ENCODE results near the gene CAPN14. TPM values are rescaled to one million over a fixed set of nuclear protein-coding genes. Genes with fewer than 3 reads are reported as not detected.

The CAPN14 gene
- total RNA-seq, 2 donors from 2014 or later, result 0.60 to 0.65 TPM

GRCh38 chr2:31227711-31228125 is 10.4 kb upstream of the CAPN14 start:
- H3K9me3 Mint-ChIP-seq, result no peaks in the 10 kb centered on the region
- ATAC-seq (replicated peaks in 1 of 2) (no peak), DNase-seq (no peak)
- H3K4me1 Mint-ChIP-seq (ENCODE audit: low read depth), result no peaks in the 10 kb centered on the region
- no peak overlapping the region for H3K27ac Mint-ChIP-seq
- H3K36me3 Mint-ChIP-seq (ENCODE audit: insufficient read depth in 2 of 2), result no peaks in the 10 kb centered on the region
- peaks cover 3% of the 10 kb centered on the region for H3K27me3 Mint-ChIP-seq (ENCODE audit: low read depth)
- H3K4me3 Mint-ChIP-seq, result no peak overlapping the region

- Mint-ChIP-seq H3K27me3 (ENCODE audit: low read depth) (peaks cover 10% of the 10 kb centered on the region), H3K27ac (no peak overlapping the region), H3K36me3 (ENCODE audit: insufficient read depth in 2 of 2) (no peaks in the 10 kb centered on the region), H3K9me3 (no peaks in the 10 kb centered on the region), H3K4me3 (no peak overlapping the region), H3K4me1 (ENCODE audit: low read depth) (no peaks in the 10 kb centered on the region)
- DNase-seq (no peak), ATAC-seq (replicated peaks in 1 of 2) (no peak)
Observed at GRCh38 chr2:31227110-31227509, 9.8 kb upstream of the CAPN14 start.

GRCh38 chr2:31226266-31226665 is 9.0 kb upstream of the CAPN14 start:
- Mint-ChIP-seq H3K27ac (no peak overlapping the region), H3K27me3 (ENCODE audit: low read depth) (peaks cover 18% of the 10 kb centered on the region), H3K4me3 (no peak overlapping the region), H3K9me3 (no peaks in the 10 kb centered on the region), H3K4me1 (ENCODE audit: low read depth) (peaks cover 3% of the 10 kb centered on the region), H3K36me3 (ENCODE audit: insufficient read depth in 2 of 2) (no peaks in the 10 kb centered on the region)
- no peak for ATAC-seq (replicated peaks in 1 of 2)
- DNase-seq, result no peak

GRCh38 chr2:31223749-31224148 is 6.4 kb upstream of the CAPN14 start:
- DNase-seq (no peak), ATAC-seq (replicated peaks in 1 of 2) (no peak)
- Mint-ChIP-seq H3K4me1 (ENCODE audit: low read depth) (peaks cover 15% of the 10 kb centered on the region), H3K27me3 (ENCODE audit: low read depth) (peaks cover 21% of the 10 kb centered on the region), H3K4me3 (no peak overlapping the region), H3K27ac (no peak overlapping the region), H3K9me3 (no peaks in the 10 kb centered on the region), H3K36me3 (ENCODE audit: insufficient read depth in 2 of 2) (no peaks in the 10 kb centered on the region)

GRCh38 chr2:31223026-31223425 is 5.7 kb upstream of the CAPN14 start:
- peaks cover 15% of the 10 kb centered on the region for H3K4me1 Mint-ChIP-seq (ENCODE audit: low read depth)
- peaks cover 21% of the 10 kb centered on the region for H3K27me3 Mint-ChIP-seq (ENCODE audit: low read depth)
- no peak overlapping the region for H3K4me3 Mint-ChIP-seq
- no peaks in the 10 kb centered on the region for H3K9me3 Mint-ChIP-seq
- no peak for DNase-seq
- H3K36me3 Mint-ChIP-seq (ENCODE audit: insufficient read depth in 2 of 2), result no peaks in the 10 kb centered on the region
- ATAC-seq (replicated peaks in 1 of 2), result no peak
- no peak overlapping the region for H3K27ac Mint-ChIP-seq

- H3K27ac Mint-ChIP-seq, result no peak overlapping the region
Observed at GRCh38 chr2:31222071-31222470, 4.8 kb upstream of the CAPN14 start.

GRCh38 chr2:31221544-31221943 is 4.2 kb upstream of the CAPN14 start:
- no peak overlapping the region for H3K27ac Mint-ChIP-seq
- peak in 1 of 2 donors; percentile 44 for ATAC-seq (replicated peaks in 1 of 2)
- H3K4me1 Mint-ChIP-seq (ENCODE audit: low read depth), result peaks cover 29% of the 10 kb centered on the region
- DNase-seq, result no peak
- no peak overlapping the region for H3K4me3 Mint-ChIP-seq
- H3K36me3 Mint-ChIP-seq (ENCODE audit: insufficient read depth in 2 of 2), result no peaks in the 10 kb centered on the region
- H3K9me3 Mint-ChIP-seq, result no peaks in the 10 kb centered on the region
- H3K27me3 Mint-ChIP-seq (ENCODE audit: low read depth), result peaks cover 21% of the 10 kb centered on the region

More at GRCh38 chr2:31222071-31222470, 4.8 kb upstream of the CAPN14 start:
- no peak for DNase-seq
- no peaks in the 10 kb centered on the region for H3K36me3 Mint-ChIP-seq (ENCODE audit: insufficient read depth in 2 of 2)
- peaks cover 21% of the 10 kb centered on the region for H3K27me3 Mint-ChIP-seq (ENCODE audit: low read depth)
- H3K4me1 Mint-ChIP-seq (ENCODE audit: low read depth), result peaks cover 24% of the 10 kb centered on the region
- H3K4me3 Mint-ChIP-seq, result no peak overlapping the region
- no peak for ATAC-seq (replicated peaks in 1 of 2)
- H3K9me3 Mint-ChIP-seq, result no peaks in the 10 kb centered on the region

GRCh38 chr2:31219131-31219969 is 2.0 kb upstream of the CAPN14 start:
- peaks cover 42% of the 10 kb centered on the region for H3K4me1 Mint-ChIP-seq (ENCODE audit: low read depth)
- no peak overlapping the region for H3K4me3 Mint-ChIP-seq
- no peaks in the 10 kb centered on the region for H3K9me3 Mint-ChIP-seq
- peak in 1 of 2 donors; percentile 44 for ATAC-seq (replicated peaks in 1 of 2)
- peaks cover 21% of the 10 kb centered on the region for H3K27me3 Mint-ChIP-seq (ENCODE audit: low read depth)
- no peak for DNase-seq
- no peak overlapping the region for H3K27ac Mint-ChIP-seq
- no peaks in the 10 kb centered on the region for H3K36me3 Mint-ChIP-seq (ENCODE audit: insufficient read depth in 2 of 2)

GRCh38 chr2:31216734-31217133 is 581 bp downstream of the CAPN14 start:
- Mint-ChIP-seq H3K27me3 (ENCODE audit: low read depth) (peaks cover 7% of the 10 kb centered on the region), H3K36me3 (ENCODE audit: insufficient read depth in 2 of 2) (no peaks in the 10 kb centered on the region), H3K4me1 (ENCODE audit: low read depth) (peaks cover 42% of the 10 kb centered on the region), H3K4me3 (no peak overlapping the region), H3K27ac (no peak overlapping the region), H3K9me3 (no peaks in the 10 kb centered on the region)
- peak; percentile 66 to 73 for ATAC-seq (replicated peaks in 1 of 2)
- peak; percentile 7 for DNase-seq

GRCh38 chr2:31214444-31214915 is 2.8 kb downstream of the CAPN14 start:
- no peaks in the 10 kb centered on the region for H3K9me3 Mint-ChIP-seq
- H3K27ac Mint-ChIP-seq, result no peak overlapping the region
- H3K4me3 Mint-ChIP-seq, result no peak overlapping the region
- ATAC-seq (replicated peaks in 1 of 2) (no peak), DNase-seq (no peak)
- peaks cover 33% of the 10 kb centered on the region for H3K4me1 Mint-ChIP-seq (ENCODE audit: low read depth)
- no peaks in the 10 kb centered on the region for H3K27me3 Mint-ChIP-seq (ENCODE audit: low read depth)
- H3K36me3 Mint-ChIP-seq (ENCODE audit: insufficient read depth in 2 of 2), result no peaks in the 10 kb centered on the region

- Mint-ChIP-seq H3K36me3 (ENCODE audit: insufficient read depth in 2 of 2) (no peaks in the 10 kb centered on the region), H3K4me1 (ENCODE audit: low read depth) (peaks cover 27% of the 10 kb centered on the region), H3K9me3 (no peaks in the 10 kb centered on the region), H3K4me3 (no peak overlapping the region), H3K27me3 (ENCODE audit: low read depth) (no peaks in the 10 kb centered on the region), H3K27ac (no peak overlapping the region)
- no peak for ATAC-seq (replicated peaks in 1 of 2)
- DNase-seq, result no peak
Observed at GRCh38 chr2:31213601-31214443, 3.5 kb downstream of the CAPN14 start.

GRCh38 chr2:31212659-31213600 is 4.4 kb downstream of the CAPN14 start:
- Mint-ChIP-seq H3K4me1 (ENCODE audit: low read depth) (peaks cover 26% of the 10 kb centered on the region), H3K27me3 (ENCODE audit: low read depth) (no peaks in the 10 kb centered on the region), H3K36me3 (ENCODE audit: insufficient read depth in 2 of 2) (no peaks in the 10 kb centered on the region), H3K27ac (no peak overlapping the region), H3K4me3 (no peak overlapping the region), H3K9me3 (no peaks in the 10 kb centered on the region)
- DNase-seq (no peak), ATAC-seq (replicated peaks in 1 of 2) (no peak)
